A549 (cell line): ENCODE measurements around the gene SEPTIN2. TPM values are rescaled to one million over a fixed set of nuclear protein-coding genes. Genes with fewer than 3 reads are reported as not detected.
A peak's percentile ranks its signal among the peaks of the same experiment; 100 is the strongest.

ENCODE experiments used
- ATAC-seq, 2 experiments: fragments of 200-7000 bp in 1 of 2; fragments of >200 bp in 1 of 2; cut with Nextera tagmentation in 1 of 2; cut with Tn5 transposase in 1 of 2; 3 replicates each; pipeline versions ENCODE4 v1.8.0 to v1.9.1; 2018 to 2020; ENCODE audit warnings: mild to moderate bottlenecking in 1 of 2, moderate library complexity in 1 of 2
- CTCF ChIA-PET: fragments of 300-600 bp; sonication (Branson Sonifier 250); formaldehyde crosslinking; extraction: SDS; loops from one replicate; lab custom pipeline; 2021; ENCODE audit warnings: antibody characterized with exemption, inconsistent platforms; lab: Yijun Ruan, JAX
- POLR2A ChIA-PET: fragments of 350-600 bp; formaldehyde crosslinking; extraction: SDS; loops from one replicate; lab custom pipeline; 2021; ENCODE audit warnings: antibody characterized with exemption, inconsistent platforms; lab: Yijun Ruan, JAX
- DNase-seq, 2 experiments: peaks; one replicate each; pipeline versions ENCODE4 v3.0.0 to v3.0.0-alpha.2; 2011 to 2016; ENCODE audit warnings: low read depth in 1 of 2, low spot score in 1 of 2
- FAIRE-seq: peaks from 2 replicates; lab custom pipeline; 2011; peaks lifted over from hg19 to GRCh38; lab: Jason Lieb, UNC
- H3K27ac ChIP-seq, 2 experiments: fragments of >200 bp; sonication (Bioruptor Twin); formaldehyde crosslinking; 3 replicates each; pipeline ENCODE4 v1.5.1; 2016 to 2017
- H3K4me1 ChIP-seq: fragments of >200 bp; sonication (Bioruptor Twin); formaldehyde crosslinking; 3 replicates; pipeline ENCODE4 v1.6.1; 2016
- H3K4me2 ChIP-seq: fragments of >200 bp; sonication (Bioruptor Twin); formaldehyde crosslinking; 3 replicates; pipeline ENCODE4 v1.6.1; 2016
- H3K4me3 ChIP-seq: fragments of >200 bp; sonication (Bioruptor Twin); formaldehyde crosslinking; 3 replicates; pipeline ENCODE4 v1.5.1; 2016
- H3K9me3 ChIP-seq: fragments of >200 bp; sonication (Bioruptor Twin); formaldehyde crosslinking; 3 replicates; pipeline ENCODE4 v1.6.1; 2016
- CEBPB ChIP-seq, 2 experiments: fragments of >200 bp in 1 of 2; sonication (Bioruptor Twin) in 1 of 2; formaldehyde crosslinking in 1 of 2; IDR thresholded peaks; 2 replicates each; pipeline ENCODE4 v1.6.1; 2012 to 2016
- ESRRA ChIP-seq: fragments of 150-350 bp; IDR thresholded peaks from 2 replicates; pipeline ENCODE4 v1.6.1; 2014; ENCODE audit warnings: mild to moderate bottlenecking, low read length, borderline replicate concordance
- FOSL2 ChIP-seq, 2 experiments: fragments of 450-650 bp in 1 of 2; fragments of >200 bp in 1 of 2; sonication (Bioruptor Twin) in 1 of 2; formaldehyde crosslinking; IDR thresholded peaks; 2 replicates each; pipeline versions ENCODE4 v1.5.0 to v1.6.1; 2016 to 2020; ENCODE audit warnings: mild to moderate bottlenecking in 1 of 2, moderate library complexity in 1 of 2
- FOXS1 ChIP-seq: fragments of 250-450 bp; sonication (Bioruptor Pico); IDR thresholded peaks from 2 replicates; pipeline ENCODE4 v1.5.0; 2020; ENCODE audit warnings: mild to moderate bottlenecking, moderate library complexity
- GATA3 ChIP-seq: IDR thresholded peaks from 2 replicates; pipeline ENCODE4 v1.6.1; 2012; ENCODE audit warnings: borderline replicate concordance
- HOXA7 ChIP-seq: fragments of 250-450 bp; sonication (Bioruptor Pico); IDR thresholded peaks from 2 replicates; pipeline ENCODE4 v1.5.0; 2020; ENCODE audit warnings: mild to moderate bottlenecking, moderate library complexity
- HOXB5 ChIP-seq: fragments of 250-450 bp; sonication (Bioruptor Pico); IDR thresholded peaks from 2 replicates; pipeline ENCODE4 v1.5.0; 2020; ENCODE audit warnings: mild to moderate bottlenecking, moderate library complexity
- MAFK ChIP-seq: fragments of 450-650 bp; IDR thresholded peaks from 2 replicates; pipeline ENCODE4 v1.6.1; 2014; ENCODE audit not compliant: partially characterized antibody
- MAZ ChIP-seq: fragments of 150-350 bp; IDR thresholded peaks from 2 replicates; pipeline ENCODE4 v1.6.1; 2014; ENCODE audit warnings: antibody characterized with exemption, low read depth, low read length, borderline replicate concordance
- PHF8 ChIP-seq: fragments of 200-600 bp; sonication (generic); IDR thresholded peaks from 2 replicates; pipeline ENCODE4 v1.6.1; 2016; ENCODE audit warnings: low read depth, mild to moderate bottlenecking, antibody characterized with exemption, moderate library complexity, borderline replicate concordance
- POLR2A ChIP-seq: IDR thresholded peaks from 2 replicates; pipeline ENCODE4 v1.6.1; 2012; ENCODE audit warnings: mild to moderate bottlenecking, low read length
- RAD21 ChIP-seq, 2 experiments: fragments of >200 bp in 1 of 2; sonication (Bioruptor Twin) in 1 of 2; formaldehyde crosslinking in 1 of 2; IDR thresholded peaks in 1 of 2; conservative IDR thresholded peaks in 1 of 2; 2 replicates in 1 of 2; 3 replicates in 1 of 2; pipeline ENCODE4 v1.6.1; 2012 to 2018; ENCODE audit warnings: inconsistent platforms in 1 of 2
- WGBS: methylation state at CpG from one replicate; pipeline ENCODE4 v1.1.6; 2017; ENCODE audit errors: missing lambda C conversion rate; 5-methylcytosine and 5-hydroxymethylcytosine counted together
- polyA plus RNA-seq, 4 experiments: library from polyadenylated mRNA; depleted of rRNA in 3 of 4; stranded (reverse); fragments of >200 nt; fragmentation: RNase III in 1 of 4; extraction: RNeasy Plus Mini Kit Qiagen cat#74134 plus additional on column Dnase treatment in 1 of 4; gene quantifications; 2 replicates in 3 of 4; 3 replicates in 1 of 4; pipeline ENCODE4 v1.2.3, GENCODE V29; 2011 to 2017
- TF ChIP-seq, protein P1 (sequence below): fragments of >200 bp; sonication (Bioruptor Twin); formaldehyde crosslinking; IDR thresholded peaks from 3 replicates; pipeline ENCODE4 v1.5.1; 2016
- TF ChIP-seq, protein P2 (sequence below): IDR thresholded peaks from 2 replicates; pipeline ENCODE4 v1.6.1; 2012
- TF ChIP-seq, protein P3 (sequence below): fragments of 200-600 bp; sonication (generic); IDR thresholded peaks from 2 replicates; pipeline ENCODE4 v1.6.1; 2016; ENCODE audit warnings: antibody characterized with exemption, mild to moderate bottlenecking, moderate library complexity

The SEPTIN2 gene
- polyA plus RNA-seq, 2 of the 4 experiments (the other 2 are of a cell fraction): 341 to 762 TPM

DNA sequence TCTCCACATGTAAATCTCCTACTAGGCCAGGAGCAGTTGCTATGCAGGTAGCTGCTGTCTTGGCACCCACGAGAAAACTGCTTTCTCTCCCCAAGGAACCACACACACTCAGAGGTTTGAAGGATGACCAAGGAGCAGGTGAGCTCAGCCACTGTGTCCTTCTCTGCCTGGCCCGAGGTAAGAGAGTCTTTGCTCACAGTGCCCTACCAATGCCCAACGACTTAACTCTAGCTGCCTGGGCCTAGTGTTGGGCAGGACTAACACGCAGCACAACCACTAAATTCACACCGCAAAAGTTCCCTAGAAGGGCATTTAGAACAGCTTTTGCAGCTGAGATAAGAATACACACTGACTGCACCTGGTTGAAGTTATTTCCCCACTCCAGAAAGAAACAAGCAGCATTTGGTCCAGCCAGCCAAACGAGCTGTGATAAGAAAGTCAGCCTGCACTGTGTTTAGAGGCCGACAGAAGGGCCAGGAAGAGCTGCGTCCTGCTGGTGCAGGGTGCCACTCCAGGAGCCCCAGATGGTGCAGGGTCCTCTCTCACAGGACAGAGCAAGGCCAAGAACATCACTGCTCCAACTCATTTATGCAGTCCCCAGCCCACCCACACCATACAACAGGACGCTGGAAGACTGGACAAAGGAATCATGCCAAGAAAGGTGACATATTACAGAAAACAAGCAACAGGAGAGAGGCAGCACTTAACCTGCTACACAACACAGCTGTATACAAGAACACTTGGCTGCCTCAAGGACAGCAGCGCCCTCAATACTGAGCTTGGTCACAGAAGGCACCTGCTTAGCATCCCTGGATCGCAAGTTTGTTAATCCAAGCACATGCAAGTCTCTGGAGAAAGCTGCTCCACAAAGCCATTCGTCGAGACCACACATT lies 12.7 kb upstream of the SEPTIN2 start:
- CTCF ChIA-PET: interaction anchor here (0.9 to 2.6 kb wide), 4 partner anchors 10 to 81 kb away, joined by 3 to 14 read pairs (median 6); partner anchors contain the start of genes HDLBP and SEPTIN2
- no peak for DNase-seq
- H3K4me1 ChIP-seq: no peaks in the 10 kb centered on the region
- 81% methylated on average over 13 of the region's 13 CpGs for WGBS
- no peak for FAIRE-seq
- H3K4me3 ChIP-seq: no peak overlapping the region
- no peak overlapping the region for H3K27ac ChIP-seq
- no peak overlapping the region for H3K4me2 ChIP-seq
- no peak for TF ChIP-seq HOXB5 (CRISPR knock-in tag)
- no peak for TF ChIP-seq GATA3
- TF ChIP-seq, protein P1, sequence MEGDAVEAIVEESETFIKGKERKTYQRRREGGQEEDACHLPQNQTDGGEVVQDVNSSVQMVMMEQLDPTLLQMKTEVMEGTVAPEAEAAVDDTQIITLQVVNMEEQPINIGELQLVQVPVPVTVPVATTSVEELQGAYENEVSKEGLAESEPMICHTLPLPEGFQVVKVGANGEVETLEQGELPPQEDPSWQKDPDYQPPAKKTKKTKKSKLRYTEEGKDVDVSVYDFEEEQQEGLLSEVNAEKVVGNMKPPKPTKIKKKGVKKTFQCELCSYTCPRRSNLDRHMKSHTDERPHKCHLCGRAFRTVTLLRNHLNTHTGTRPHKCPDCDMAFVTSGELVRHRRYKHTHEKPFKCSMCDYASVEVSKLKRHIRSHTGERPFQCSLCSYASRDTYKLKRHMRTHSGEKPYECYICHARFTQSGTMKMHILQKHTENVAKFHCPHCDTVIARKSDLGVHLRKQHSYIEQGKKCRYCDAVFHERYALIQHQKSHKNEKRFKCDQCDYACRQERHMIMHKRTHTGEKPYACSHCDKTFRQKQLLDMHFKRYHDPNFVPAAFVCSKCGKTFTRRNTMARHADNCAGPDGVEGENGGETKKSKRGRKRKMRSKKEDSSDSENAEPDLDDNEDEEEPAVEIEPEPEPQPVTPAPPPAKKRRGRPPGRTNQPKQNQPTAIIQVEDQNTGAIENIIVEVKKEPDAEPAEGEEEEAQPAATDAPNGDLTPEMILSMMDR: no peak
- TF ChIP-seq ESRRA: no peak
- TF ChIP-seq MAFK: no peak
- TF ChIP-seq HOXA7 (CRISPR knock-in tag): no peak
- TF ChIP-seq CEBPB (IDR thresholded peaks at IDR 0.05): no peak
- TF ChIP-seq, protein P2, sequence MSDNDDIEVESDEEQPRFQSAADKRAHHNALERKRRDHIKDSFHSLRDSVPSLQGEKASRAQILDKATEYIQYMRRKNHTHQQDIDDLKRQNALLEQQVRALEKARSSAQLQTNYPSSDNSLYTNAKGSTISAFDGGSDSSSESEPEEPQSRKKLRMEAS: no peak
- no peak for TF ChIP-seq FOXS1
- TF ChIP-seq, protein P3, sequence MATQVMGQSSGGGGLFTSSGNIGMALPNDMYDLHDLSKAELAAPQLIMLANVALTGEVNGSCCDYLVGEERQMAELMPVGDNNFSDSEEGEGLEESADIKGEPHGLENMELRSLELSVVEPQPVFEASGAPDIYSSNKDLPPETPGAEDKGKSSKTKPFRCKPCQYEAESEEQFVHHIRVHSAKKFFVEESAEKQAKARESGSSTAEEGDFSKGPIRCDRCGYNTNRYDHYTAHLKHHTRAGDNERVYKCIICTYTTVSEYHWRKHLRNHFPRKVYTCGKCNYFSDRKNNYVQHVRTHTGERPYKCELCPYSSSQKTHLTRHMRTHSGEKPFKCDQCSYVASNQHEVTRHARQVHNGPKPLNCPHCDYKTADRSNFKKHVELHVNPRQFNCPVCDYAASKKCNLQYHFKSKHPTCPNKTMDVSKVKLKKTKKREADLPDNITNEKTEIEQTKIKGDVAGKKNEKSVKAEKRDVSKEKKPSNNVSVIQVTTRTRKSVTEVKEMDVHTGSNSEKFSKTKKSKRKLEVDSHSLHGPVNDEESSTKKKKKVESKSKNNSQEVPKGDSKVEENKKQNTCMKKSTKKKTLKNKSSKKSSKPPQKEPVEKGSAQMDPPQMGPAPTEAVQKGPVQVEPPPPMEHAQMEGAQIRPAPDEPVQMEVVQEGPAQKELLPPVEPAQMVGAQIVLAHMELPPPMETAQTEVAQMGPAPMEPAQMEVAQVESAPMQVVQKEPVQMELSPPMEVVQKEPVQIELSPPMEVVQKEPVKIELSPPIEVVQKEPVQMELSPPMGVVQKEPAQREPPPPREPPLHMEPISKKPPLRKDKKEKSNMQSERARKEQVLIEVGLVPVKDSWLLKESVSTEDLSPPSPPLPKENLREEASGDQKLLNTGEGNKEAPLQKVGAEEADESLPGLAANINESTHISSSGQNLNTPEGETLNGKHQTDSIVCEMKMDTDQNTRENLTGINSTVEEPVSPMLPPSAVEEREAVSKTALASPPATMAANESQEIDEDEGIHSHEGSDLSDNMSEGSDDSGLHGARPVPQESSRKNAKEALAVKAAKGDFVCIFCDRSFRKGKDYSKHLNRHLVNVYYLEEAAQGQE: no peak
- TF ChIP-seq POLR2A: no peak
- no peak for TF ChIP-seq PHF8
- TF ChIP-seq RAD21 (conservative IDR thresholded peaks at IDR 0.05 in 1 of 2, IDR thresholded peaks at IDR 0.05 in 1 of 2): no peak
- no peak for TF ChIP-seq FOSL2 (IDR thresholded peaks at IDR 0.05)
- no peak for TF ChIP-seq FOSL2 (CRISPR knock-in tag; IDR thresholded peaks at IDR 0.05)
- POLR2A ChIA-PET: interaction anchor here (1.7 kb wide), 1 partner anchor 12 kb away, joined by 7 read pairs; the partner anchor contains the start of genes HDLBP and SEPTIN2
- peak; percentile 19 to 38; a peak in 4 of 6 replicates for ATAC-seq
- no peaks in the 10 kb centered on the region for H3K9me3 ChIP-seq

DNA sequence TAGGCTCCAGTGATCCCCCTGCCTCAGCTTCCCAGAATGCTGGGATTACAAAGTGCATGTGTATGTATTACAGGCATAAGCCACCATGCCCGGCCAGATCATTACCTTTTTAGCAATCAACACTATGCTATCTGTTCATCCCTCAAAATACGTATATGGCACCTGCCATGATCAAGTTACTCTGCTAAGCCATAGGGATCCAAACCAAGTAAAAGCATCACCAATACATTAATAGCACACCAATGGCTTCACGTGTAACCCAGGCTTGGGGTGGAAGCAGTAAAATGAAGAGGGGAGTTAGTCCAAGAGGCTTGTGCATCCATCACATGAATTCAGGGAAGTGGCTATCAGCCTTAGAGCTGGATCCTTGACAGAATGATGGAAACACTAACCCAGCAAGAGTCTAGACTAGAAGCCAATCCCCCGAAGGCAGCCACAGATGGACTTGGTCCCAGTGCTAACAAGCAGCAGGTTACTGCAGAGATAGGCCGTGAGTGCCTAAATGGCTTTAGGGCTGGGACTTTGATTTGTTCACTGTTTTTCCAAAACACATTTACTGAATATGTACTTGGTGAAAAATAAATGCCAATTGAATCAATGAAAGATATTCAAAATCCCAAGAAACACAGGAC lies 11.6 kb upstream of the SEPTIN2 start:
- Histone ChIP-seq H3K4me1 (no peaks in the 10 kb centered on the region), H3K4me3 (no peak overlapping the region), H3K9me3 (no peaks in the 10 kb centered on the region), H3K27ac (no peak overlapping the region), H3K4me2 (no peak overlapping the region)
- no peak for FAIRE-seq
- no peak for ATAC-seq
- ChIA-PET CTCF (interaction anchor here (0.9 to 2.6 kb wide), 2 partner anchors 10 to 82 kb away, joined by 3 to 14 read pairs; partner anchors contain the start of genes HDLBP and SEPTIN2), POLR2A (no interaction called here)
- 93% methylated on average over 5 of the region's 5 CpGs for WGBS
- no peak for TF ChIP-seq MAZ
- DNase-seq: no peak
